HAP-1 (cell line): ENCODE measurements around the gene ADORA2B.
A peak's percentile ranks its signal among the peaks of the same experiment; 100 is the strongest.

Experiments
- DNase-seq, 2 experiments: peaks; one replicate each; pipeline ENCODE4 v3.0.0-alpha.2; 2016 to 2020; ENCODE audit warnings: low spot score in 2 of 2
- H3K27me3 ChIP-seq: fragments of 250-450 bp; sonication (Bioruptor Pico); 2 replicates; pipeline ENCODE4 v1.5.1; 2020; ENCODE audit warnings: low read depth, mild to moderate bottlenecking, moderate library complexity
- H3K36me3 ChIP-seq: fragments of 250-450 bp; sonication (Bioruptor Pico); replicated peaks from 2 replicates; pipeline ENCODE4 v1.5.1; 2020; ENCODE audit warnings: mild to moderate bottlenecking
- H3K4me1 ChIP-seq: fragments of 250-450 bp; sonication (Bioruptor Pico); 2 replicates; pipeline ENCODE4 v1.5.1; 2020; ENCODE audit warnings: mild to moderate bottlenecking
- H3K4me3 ChIP-seq: fragments of 250-450 bp; sonication (Bioruptor Pico); 2 replicates; pipeline ENCODE4 v1.5.1; 2020; ENCODE audit warnings: mild to moderate bottlenecking, moderate library complexity
- H3K9me3 ChIP-seq: fragments of 250-450 bp; sonication (Bioruptor Pico); 2 replicates; pipeline ENCODE4 v1.5.1; 2020; ENCODE audit warnings: mild to moderate bottlenecking, moderate library complexity
- in situ Hi-C: fragments of 300-500 bp; cut with MboI; formaldehyde crosslinking; loops from 3 replicates; pipeline ENCODE4 v1.14.3; 2020; ENCODE audit warnings: low sequenced_read_pairs, inconsistent platforms, mixed read lengths

ADORA2B gene

GRCh38 chr17:15952916-15953790, 8.2 kb downstream of the ADORA2B start:
- no peak overlapping the region for H3K4me3 ChIP-seq
- in situ Hi-C loops, result no loop called here
- no peak for DNase-seq
- H3K4me1 ChIP-seq, result peaks cover 6% of the 10 kb centered on the region
- H3K27me3 ChIP-seq, result no peaks in the 10 kb centered on the region
- peaks cover 3% of the 10 kb centered on the region for H3K36me3 ChIP-seq
- H3K9me3 ChIP-seq, result no peaks in the 10 kb centered on the region

- H3K36me3 ChIP-seq, result peaks cover 3% of the 10 kb centered on the region
- no peaks in the 10 kb centered on the region for H3K27me3 ChIP-seq
- in situ Hi-C loops, result no loop called here
- H3K4me3 ChIP-seq, result no peak overlapping the region
- H3K9me3 ChIP-seq, result no peaks in the 10 kb centered on the region
- peaks cover 10% of the 10 kb centered on the region for H3K4me1 ChIP-seq
- no peak for DNase-seq
Observed at GRCh38 chr17:15954222-15954621, 9.3 kb downstream of the ADORA2B start.

DNA sequence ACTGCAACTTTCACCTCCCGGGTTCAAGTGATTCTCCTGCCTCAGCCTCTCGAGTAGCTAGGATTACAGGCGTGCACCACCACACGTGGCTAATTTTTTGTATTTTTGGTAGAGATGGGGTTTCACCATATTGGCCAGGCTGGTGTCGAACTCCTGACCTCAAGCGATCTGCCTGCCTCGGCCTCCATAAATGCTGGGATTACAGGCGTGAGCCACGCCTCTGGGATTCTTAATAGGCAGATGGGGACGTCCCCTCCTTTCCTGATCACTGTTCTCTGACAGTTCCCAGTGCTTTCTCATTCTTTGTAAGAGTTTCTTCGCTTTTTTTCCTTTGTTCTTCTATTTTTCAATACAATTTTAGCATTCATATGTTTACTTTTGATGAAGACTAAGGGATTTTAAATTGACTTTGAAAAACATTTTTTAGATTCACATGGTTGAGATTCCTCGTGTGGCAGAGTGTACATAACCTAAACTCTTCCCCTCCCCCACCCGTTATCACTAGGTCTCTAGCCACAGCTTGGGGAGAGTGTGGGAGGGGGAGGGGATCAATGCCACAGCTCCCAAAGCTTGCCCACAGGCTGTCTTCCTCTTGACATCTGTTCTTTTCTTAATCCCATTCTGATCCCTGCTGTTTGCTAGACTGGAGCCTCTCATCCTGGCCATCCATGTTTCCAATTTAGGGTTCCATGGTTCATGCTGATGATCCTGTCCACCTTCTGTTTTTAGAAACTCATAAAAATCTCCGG, 11.0 kb downstream of the ADORA2B start:
- in situ Hi-C loops, result no loop called here
- H3K27me3 ChIP-seq, result no peaks in the 10 kb centered on the region
- no peaks in the 10 kb centered on the region for H3K36me3 ChIP-seq
- peaks cover 10% of the 10 kb centered on the region for H3K4me1 ChIP-seq
- DNase-seq, result peak; percentile 15 to 58
- no peak overlapping the region for H3K4me3 ChIP-seq
- no peaks in the 10 kb centered on the region for H3K9me3 ChIP-seq

- no peak for DNase-seq
- Histone ChIP-seq H3K27me3 (no peaks in the 10 kb centered on the region), H3K4me3 (no peak overlapping the region), H3K36me3 (no peaks in the 10 kb centered on the region), H3K9me3 (no peaks in the 10 kb centered on the region), H3K4me1 (peaks cover 10% of the 10 kb centered on the region)
- in situ Hi-C loops, result no loop called here
Observed at GRCh38 chr17:15957206-15957605, 12.3 kb downstream of the ADORA2B start.

DNA sequence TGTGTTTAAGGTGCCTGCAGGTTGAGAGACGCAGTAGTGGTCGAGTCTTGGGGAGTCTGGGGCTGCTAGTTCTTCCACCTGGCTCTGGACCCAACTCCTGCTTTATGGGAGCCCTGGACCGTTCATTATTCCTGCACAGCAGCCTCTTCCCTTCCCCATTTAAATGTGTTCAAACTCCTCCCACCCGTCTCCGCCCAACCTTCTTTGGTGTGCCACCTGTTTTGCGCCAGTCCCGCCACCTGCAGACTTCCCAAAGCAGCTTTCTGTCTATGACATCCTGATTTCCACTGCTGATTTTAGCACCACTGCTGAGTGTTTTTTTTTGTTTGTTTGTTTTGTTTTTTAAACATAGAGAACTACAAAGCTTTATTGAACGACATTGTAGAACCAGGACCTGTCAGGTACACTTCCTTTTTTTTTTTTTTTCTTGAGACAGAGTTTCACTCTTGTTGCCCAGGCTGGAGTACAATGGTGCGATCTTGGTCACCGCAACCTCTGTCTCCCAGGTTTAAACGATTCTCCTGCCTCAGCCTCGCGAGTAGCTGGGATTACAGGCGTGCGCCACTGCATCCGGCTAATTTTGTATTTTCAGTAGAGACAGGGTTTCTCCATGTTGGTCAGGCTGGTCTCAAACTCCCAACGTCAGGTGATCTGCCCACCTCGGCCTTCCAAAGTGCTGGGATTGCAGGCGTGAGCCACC, 12.8 kb downstream of the ADORA2B start:
- Histone ChIP-seq H3K4me3 (no peak overlapping the region), H3K4me1 (peaks cover 10% of the 10 kb centered on the region)
- in situ Hi-C loops, result no loop called here

DNA sequence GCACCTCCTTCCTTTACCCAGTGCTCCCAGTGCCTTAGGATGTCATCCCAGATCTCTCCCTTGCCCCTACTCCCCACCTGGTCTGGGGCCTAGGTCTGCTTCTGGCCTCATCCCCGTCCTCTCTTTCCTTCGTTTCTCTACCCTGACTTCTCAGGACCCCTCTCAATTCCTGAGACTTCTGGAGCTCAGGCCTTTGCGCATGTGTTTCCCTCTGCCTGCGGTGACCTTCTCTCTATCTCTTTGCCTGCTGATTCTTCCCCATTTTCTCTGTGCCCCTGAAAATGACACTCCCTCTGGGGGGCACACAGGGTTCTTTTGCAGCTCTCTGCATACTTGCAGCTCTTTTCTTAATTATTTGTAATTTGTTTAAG, 13.5 kb downstream of the ADORA2B start:
- Histone ChIP-seq H3K36me3 (no peaks in the 10 kb centered on the region), H3K27me3 (no peaks in the 10 kb centered on the region), H3K9me3 (no peaks in the 10 kb centered on the region), H3K4me1 (peaks cover 10% of the 10 kb centered on the region), H3K4me3 (no peak overlapping the region)
- in situ Hi-C loops, result no loop called here
- DNase-seq, result no peak

More for the DNA sequence above, 12.8 kb downstream of the ADORA2B start:
- no peaks in the 10 kb centered on the region for H3K36me3 ChIP-seq
- H3K27me3 ChIP-seq, result no peaks in the 10 kb centered on the region
- DNase-seq, result no peak
- no peaks in the 10 kb centered on the region for H3K9me3 ChIP-seq

GRCh38 chr17:15963670-15964110, 18.8 kb downstream of the ADORA2B start:
- no peaks in the 10 kb centered on the region for H3K36me3 ChIP-seq
- DNase-seq, result no peak
- in situ Hi-C loops, result no loop called here
- peaks cover 26% of the 10 kb centered on the region for H3K4me1 ChIP-seq
- H3K27me3 ChIP-seq, result no peaks in the 10 kb centered on the region
- no peaks in the 10 kb centered on the region for H3K9me3 ChIP-seq
- H3K4me3 ChIP-seq, result no peak overlapping the region

DNA sequence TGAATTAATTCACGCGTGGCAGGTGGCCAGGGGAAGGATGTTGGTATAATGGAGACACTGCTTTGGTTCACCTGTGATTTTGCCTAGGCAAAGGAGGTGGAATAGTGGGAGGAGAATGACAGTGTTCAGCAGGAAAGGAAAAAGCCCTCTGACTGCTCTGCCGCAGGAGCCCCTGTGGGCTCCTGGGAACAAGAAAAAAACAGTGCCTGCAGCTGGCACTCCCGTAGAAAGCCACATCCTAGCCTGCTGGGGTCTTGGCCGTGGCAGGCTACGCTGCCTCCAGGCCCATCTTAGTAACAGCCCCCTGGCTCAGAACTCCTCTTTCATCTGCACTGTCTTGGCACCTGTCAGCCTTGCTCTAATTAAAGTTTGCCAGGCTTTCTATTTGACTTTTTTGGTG, 20.6 kb downstream of the ADORA2B start:
- Histone ChIP-seq H3K9me3 (no peaks in the 10 kb centered on the region), H3K4me3 (no peak overlapping the region), H3K36me3 (no peaks in the 10 kb centered on the region), H3K27me3 (no peaks in the 10 kb centered on the region), H3K4me1 (peaks cover 21% of the 10 kb centered on the region)
- in situ Hi-C loops, result no loop called here
- DNase-seq, result no peak

DNA sequence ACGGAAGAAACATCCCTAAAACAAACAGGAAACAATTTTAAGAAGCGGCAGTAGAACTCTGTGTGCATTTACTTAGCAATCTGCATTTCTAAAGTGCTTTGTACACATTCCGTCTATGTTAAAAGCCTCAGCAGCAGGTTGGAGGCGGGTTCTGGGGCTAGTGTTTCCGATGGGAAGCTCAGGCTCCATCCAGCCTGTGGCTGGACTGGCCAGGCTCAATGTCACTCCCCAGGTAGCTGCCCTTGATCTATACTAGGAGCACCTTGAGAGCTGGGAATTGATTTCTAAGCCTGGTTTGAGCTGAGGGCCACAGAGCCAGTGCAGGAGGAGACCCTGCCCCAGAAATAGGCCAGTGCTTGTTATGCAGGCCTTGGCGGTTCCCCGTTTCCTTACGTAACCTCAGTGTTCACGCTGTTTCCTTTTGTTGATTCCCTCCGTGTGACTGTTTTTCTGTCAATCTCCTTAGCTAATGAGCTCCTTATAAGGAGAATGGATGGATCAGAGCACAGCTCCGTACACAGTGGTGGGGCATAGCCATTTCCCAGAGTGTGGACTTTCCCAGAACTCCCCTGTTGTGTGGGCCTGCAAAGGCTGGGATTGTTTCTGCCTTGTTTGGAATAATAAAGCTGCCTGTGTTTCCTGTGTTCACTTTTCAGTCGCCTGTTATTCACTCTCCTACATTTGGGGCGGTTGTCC, 21.4 kb downstream of the ADORA2B start:
- Histone ChIP-seq H3K36me3 (no peaks in the 10 kb centered on the region), H3K27me3 (no peaks in the 10 kb centered on the region), H3K9me3 (no peaks in the 10 kb centered on the region), H3K4me1 (peaks cover 21% of the 10 kb centered on the region), H3K4me3 (peak overlapping the region; percentile 4; the same call in 1 of the 2 replicates)
- in situ Hi-C loops, result no loop called here
- DNase-seq, result peak; percentile 84 to 87

DNA sequence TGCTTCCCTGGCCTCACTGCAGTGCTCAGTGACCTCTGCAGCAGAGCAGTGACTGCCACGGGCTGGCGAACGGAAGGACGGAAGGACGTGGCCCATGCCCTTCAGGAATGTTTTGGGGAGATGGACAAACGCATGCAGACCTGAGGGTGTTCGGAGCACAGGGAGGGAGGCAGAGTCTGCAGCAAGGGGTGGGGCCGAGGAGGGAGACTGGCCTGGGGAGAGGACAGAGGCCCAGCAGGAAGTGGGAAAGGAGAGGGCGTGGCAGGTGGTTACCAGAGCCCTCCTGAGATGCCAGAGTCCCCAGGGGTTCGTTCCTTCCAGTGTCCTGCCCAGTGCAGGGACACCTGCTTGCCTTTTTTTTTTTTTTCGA, 21.9 kb downstream of the ADORA2B start:
- H3K9me3 ChIP-seq, result no peaks in the 10 kb centered on the region
- no peaks in the 10 kb centered on the region for H3K27me3 ChIP-seq
- peaks cover 21% of the 10 kb centered on the region for H3K4me1 ChIP-seq
- in situ Hi-C loops, result no loop called here
- no peaks in the 10 kb centered on the region for H3K36me3 ChIP-seq
- DNase-seq, result peak in 1 of 2 experiments; percentile 60
- no peak overlapping the region for H3K4me3 ChIP-seq

- in situ Hi-C loops, result no loop called here
- H3K4me3 ChIP-seq, result no peak overlapping the region
Observed at GRCh38 chr17:15967706-15968399, 22.9 kb downstream of the ADORA2B start.

DNA sequence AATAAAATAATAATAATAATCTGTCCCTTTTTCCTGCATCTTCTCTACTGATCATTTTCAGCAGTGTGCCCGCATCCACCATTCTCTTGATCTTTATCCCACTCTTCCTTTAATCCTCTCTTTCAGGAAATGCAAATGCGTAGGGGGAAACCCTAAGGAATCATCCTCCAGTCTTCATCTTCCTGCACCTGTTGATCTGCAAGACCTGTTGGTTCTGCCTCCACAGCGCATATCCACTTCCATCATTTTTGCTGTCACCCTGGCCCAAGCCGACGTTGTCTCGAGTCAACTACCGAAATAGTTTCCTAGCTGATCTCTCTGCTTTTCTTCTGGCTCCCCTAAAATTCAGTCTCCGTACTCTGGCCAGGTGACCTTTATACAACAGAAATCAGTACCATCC, 24.5 kb downstream of the ADORA2B start:
- no peak overlapping the region for H3K4me3 ChIP-seq
- no peaks in the 10 kb centered on the region for H3K9me3 ChIP-seq
- peaks cover 21% of the 10 kb centered on the region for H3K4me1 ChIP-seq
- in situ Hi-C loops, result no loop called here
- no peaks in the 10 kb centered on the region for H3K27me3 ChIP-seq
- no peaks in the 10 kb centered on the region for H3K36me3 ChIP-seq
- DNase-seq, result no peak

More at GRCh38 chr17:15967706-15968399, 22.9 kb downstream of the ADORA2B start:
- no peaks in the 10 kb centered on the region for H3K9me3 ChIP-seq
- H3K36me3 ChIP-seq, result no peaks in the 10 kb centered on the region
- no peaks in the 10 kb centered on the region for H3K27me3 ChIP-seq
- peaks cover 21% of the 10 kb centered on the region for H3K4me1 ChIP-seq
- DNase-seq, result no peak

DNA sequence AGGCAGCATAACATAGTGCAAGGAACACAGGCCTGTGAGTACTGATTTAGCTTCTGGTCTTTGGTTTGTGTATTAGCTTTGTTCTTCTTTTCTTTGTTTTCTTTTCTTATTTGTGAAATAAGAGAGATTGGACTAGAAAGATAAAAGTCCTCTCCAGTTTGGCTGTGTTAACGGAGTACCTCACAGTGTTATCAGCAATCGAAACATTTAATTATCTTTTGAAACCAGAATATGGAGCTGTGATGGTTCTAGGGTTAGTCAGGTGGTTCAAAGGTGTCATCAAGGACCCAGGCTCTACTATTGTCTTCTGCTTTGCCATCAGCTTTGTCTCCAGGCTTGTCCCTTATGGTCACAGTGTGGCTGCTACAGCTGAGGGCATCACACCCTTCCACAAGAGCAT, 25.6 kb downstream of the ADORA2B start:
- H3K4me3 ChIP-seq, result no peak overlapping the region
- H3K9me3 ChIP-seq, result no peaks in the 10 kb centered on the region
- in situ Hi-C loops, result no loop called here
- no peak for DNase-seq
- H3K4me1 ChIP-seq, result peaks cover 23% of the 10 kb centered on the region
- H3K36me3 ChIP-seq, result peaks cover 6% of the 10 kb centered on the region
- H3K27me3 ChIP-seq, result no peaks in the 10 kb centered on the region
